Activated CD8-positive, alpha-beta memory T cell treated with anti-CD3 and anti-CD28 coated beads, Interleukin-2, amount 50 U/mL, for 48 hours (primary cell): Measurements from ENCODE around the gene CAMTA1.

Experiments used
- DNase-seq: peaks from one replicate; pipeline ENCODE4 v3.0.0-alpha.2; 2020

The CAMTA1 gene

DNA sequence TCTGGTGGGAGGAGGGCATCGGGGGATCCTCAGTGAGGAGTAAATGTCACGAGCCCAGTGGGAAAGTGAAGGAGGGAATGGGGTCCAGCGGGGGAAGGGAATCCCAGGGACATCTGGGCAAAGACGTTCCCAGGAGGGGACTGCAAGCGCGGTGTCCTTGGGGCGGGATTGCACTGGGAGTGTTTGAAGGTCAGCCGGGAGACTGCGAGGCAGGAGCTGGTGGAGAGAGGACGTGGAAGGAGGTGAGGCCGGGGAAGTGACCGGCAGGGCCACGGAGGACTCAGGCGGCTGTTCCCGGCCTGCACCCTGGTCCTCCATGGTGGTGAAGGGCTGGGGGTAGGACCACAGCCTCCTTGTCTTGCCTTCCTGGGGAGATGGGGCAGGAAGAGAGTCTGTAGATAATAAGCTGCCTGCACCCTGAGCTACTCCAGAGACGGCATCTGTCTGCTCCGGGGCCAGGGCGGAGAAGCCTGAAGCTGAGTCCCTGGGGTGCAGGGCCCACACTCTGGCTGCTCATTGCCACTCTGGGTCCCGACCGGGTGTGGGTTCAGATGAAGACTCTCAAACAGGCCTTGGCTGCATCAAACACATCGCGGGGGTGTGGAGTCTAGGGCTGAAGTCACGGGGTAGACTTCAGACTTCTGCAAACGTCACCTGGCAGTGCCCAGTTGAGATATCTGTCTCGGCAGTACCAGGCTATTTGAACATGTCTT is 264.8 kb downstream of the CAMTA1 start:
- DNase-seq: no peak

DNA sequence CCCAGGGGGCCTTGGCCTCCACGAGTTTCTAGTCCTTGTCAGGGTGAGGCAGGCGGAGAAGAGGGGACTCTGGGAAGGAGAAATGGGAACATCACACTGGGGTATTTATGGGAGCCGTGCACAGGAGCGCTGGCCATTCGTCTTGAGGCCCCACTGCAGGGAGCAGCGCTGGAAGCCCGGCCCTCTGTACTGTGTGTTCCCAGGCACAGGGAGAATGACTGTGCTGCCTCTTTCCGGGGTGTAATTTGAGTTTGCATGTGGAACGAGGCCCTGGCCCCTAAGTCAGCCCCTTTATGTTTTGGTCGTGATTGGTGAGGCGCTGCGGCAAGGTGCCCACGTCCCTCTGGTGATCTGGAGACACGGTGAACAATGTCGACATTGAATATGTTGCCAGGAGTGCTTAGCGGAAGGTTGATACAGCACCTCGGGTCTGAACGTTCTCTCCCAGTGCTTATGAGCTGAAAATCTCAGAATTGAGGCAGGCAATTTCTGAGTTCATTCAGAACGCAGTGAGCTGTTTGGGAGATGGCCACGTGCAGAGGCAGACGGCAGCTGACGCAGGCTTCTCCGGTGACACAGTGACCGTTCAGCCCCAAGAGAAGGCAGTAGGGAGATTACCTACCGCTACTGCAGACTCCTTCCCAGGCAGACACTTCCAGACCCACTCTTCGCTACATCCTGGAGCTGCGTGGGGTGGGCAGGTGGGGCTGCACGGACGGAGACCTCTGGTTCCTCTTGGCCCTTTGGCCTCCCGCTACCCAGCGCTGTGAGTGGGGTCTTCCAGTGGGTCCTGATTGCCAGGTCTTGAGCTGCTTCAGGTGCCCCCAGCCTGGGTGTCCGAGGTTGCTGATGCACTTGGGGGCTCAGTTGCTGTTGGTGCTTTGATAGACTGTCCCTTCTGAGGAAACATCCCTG is 265.8 kb downstream of the CAMTA1 start:
- no peak for DNase-seq

DNA sequence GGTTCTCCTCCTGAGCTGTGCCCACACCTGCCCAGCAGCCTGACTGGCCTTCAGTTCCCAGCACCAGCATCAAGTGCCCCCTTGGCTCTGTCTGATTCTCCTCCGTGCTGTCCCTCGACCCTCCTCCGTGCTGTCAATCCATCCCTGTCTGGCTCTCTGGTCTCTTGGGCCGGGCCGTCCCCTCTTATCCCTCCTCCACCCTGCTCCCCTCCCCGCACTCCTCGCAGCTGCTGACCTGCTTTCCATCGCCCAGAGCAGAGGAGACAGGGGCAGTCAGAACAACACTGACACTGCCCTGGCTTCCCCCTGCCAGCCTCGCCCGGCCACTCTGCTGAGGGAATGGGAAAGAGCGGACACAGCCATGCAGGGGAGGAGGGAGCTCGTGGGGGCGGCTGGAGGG is 267.4 kb downstream of the CAMTA1 start:
- DNase-seq: no peak

DNA sequence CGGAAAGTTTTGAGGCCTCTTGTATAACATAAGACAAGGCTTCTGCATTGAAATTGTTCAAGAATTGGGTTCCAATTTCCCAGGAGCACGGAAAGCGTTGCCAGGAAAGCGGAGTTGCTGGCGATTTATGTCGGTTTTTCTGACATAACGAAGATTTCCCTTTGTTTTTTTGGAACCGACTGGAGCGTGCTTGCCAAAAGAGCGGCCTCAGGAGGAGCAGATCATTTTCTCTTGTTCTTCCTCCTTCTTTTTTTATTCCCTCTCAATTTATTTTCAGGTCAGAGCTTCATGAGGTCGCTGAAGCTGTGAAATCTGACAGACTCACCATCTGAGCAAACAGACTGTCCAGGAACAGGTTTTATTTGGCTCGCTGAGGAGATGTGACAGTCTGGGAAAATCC is 275.5 kb downstream of the CAMTA1 start:
- no peak for DNase-seq

DNA sequence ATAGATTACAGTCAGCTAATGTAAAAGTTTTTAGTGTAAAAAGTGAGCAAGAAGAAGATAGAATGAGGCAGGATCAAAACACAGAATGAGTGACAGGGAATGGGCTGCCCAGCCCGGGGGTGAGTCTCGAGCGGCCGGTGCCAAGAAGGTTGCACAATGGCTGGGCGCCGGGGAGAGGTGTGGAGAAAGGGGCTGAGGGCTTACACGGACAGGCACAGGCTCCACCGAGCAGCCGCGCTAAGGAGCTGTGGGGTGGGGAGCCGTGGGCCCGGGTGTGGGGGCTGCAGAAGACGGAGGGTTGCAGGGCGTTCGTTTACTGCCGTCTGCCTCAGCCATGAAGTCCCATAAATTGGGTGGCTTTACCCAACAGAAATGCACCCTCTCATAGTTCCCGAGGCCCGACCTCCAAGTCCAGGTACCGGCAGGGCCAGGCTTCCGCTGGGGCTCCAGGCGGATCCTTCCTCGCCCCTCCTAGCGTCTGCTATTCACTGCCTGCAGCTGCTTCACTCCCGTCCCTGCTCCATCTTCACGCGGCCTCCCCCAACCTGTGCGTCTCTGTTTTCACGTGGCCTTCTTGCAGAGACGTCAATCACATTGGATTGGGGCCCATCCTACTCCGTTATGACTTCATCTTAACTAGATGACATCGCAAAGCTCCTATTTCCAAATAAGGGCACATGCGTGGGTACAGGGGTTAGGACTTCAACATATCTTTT is 277.2 kb downstream of the CAMTA1 start:
- no peak for DNase-seq

DNA sequence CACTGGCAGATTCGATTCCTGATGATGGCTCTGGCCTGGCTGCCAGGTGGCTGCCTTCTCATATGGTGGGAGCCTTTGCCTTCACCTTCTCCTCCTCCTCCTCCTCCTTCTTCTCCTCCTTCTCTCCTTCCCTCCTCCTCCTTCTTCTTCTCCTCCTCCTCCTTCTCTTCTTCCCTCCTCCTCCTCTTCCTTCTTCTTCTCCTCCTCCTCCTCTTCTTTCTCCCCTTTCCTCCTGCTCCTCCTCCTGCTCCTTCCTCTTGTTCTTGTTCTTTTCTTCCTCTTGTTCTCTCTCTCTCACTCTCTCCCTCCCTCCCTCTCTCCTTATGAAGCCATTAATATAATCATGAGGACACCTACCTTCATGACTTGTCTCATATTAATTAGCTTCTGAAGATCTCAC is 278.7 kb downstream of the CAMTA1 start:
- no peak for DNase-seq

DNA sequence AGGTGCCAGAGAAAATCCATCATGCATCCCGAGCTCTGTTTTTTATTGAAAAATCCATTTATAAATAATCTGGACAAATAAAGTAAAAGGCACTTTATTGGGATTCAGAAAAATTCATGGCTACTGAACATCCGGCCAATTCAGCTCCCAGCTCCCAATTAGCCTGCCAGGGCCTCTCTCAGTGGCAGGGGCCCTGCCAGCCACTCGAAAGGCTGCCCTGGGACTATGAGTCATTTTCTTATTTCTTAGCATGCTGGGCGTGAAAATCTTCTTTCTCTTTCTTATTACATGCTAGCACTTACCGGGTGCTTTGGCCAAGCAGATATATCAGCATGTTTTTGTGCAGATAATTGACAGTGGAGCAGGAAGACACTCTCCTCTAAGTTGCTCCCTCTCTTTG is 283.3 kb downstream of the CAMTA1 start:
- DNase-seq: no peak

DNA sequence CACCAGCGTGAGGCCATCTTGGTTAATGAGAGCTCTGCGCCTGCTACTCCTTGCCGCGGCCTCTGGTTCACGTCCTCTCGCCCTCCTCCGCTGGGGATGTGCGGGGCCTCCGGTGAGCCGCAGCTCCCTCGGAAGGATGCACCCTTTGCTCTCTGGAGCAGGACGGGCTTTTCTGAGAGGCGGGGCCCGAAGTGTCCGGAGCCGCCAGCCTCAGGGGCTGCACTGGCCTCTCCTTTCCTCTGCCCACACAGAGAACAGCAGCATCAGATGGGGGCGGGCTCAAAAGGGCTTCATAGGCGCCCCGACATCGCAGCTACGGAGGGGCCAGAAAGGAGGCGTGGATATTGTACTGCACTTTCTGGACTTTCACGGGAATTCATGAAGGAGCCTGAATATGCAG is 284.7 kb downstream of the CAMTA1 start:
- DNase-seq: no peak

DNA sequence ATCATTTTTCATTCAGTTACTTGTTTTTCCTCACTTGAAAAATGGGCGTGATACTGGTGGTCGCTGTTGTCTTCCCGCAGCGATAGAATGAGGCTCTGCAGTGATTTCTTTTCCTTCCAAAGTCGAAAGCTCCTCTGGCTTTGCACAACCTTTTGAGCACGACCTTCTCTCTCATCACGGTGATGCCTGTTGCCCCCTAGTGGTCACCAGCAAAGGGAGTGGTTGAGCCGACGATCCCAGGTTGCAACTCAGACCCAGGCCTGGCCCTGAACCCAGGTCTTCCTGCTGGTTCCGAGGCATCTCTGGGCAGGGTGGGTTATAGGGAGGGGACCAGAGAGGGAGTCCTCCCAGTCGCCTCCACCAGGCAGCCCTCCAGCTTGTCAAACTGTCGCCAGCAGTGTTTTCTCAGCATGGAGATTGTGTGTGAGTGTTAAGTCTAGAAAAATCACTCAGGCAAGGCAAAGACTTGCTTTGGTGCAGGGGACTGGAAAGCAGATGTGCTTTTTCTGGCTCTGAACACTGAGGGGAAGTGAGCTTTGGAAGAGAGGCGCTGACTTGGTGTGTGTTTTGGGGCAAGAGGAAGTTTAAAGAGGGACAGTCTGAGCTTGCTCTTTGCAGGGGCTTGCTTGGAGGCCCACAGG is 285.3 kb downstream of the CAMTA1 start:
- peak; percentile 71 for DNase-seq

DNA sequence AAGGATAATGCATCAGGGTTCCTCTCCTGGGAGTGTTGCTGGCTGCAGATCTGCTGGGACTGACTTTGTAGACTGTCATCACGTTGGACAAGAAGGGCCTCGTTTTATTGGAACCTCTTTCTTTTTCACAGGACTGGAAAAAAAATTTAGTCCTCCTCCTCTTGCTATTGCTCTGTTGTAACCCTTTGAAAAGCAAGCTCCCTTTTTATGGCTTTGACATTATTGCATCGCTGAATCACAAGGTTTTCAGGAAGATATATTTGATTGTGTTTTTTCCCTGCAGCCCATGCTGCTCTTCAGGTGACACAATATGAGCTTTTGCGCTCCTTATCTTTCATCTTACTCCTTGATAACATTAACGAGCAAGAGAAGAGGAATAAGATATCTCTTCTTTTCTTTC is 290.9 kb downstream of the CAMTA1 start:
- DNase-seq: no peak

DNA sequence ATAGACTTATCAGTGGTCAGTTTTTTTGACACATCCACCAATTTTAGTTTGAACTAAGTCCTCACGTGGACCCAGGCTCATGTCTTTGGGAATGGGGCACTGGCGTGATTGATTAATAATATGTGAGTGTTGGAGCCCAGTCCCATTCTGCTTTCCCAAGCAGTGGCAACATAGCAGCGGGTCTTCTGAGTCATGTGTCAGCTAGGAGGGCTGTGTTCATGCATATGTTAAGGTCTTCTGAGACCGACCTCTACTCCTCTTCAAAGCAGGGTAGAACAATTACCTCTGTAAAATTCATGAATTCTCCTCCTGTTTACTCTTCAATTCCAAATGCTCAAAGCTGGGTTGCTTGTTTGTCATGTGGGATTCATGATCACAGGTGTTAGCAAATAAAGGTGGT is 291.3 kb downstream of the CAMTA1 start:
- DNase-seq: no peak

DNA sequence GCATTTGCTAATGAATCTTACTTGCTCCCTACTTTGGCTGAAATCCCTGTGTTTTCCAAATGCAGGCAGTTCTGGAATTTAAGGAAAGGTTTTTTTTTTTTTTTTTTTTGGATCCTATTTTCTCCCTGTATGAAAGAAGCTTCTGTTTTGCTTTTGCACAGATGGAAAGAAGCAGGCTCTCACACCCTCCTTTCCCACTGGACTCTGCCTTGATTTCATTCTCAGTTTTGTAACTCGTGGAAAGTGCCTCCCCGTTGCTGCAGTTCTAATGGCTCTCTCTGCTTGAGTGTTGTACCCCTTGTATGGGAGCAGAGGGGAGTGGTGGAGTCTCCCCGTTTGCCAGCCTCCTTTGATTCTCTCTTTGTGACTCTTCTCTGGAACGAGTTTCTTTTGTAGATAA is 291.9 kb downstream of the CAMTA1 start:
- no peak for DNase-seq

DNA sequence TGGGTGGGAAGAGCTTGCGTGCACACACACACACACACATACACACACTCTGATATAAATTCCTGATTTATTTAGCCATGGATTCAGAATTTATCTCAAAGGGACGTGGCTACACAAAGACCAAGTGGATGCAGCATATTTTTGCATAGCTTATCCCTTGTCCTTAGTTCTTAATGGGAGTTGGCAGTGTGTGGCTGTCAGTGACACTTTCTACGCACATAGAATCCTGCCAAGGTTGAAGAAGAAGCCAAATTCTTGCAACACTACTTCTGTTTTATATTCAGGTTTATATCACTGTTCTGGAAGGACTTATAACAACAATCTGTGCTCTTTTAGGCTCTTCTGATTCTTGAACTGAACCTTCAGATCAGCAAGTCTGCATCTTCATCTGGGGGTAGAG is 292.7 kb downstream of the CAMTA1 start:
- no peak for DNase-seq

DNA sequence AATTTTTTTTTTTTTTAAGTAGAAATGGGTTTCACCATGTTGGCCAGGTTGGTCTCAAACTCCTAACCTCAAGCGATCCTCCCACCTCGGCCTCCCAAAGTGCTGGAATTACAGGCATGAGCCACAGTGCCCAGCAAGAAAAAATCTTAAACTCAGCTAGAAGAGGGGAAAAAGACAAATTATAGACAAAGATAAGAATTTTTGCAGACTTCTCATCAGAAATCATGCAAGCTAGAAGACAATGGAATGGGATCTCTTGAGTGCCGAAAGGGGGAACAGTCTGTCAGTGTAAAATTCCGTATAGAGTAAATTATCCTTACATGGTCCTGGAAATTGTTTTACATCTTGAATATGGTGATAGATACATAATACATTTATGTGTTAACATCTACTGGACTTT is 294.4 kb downstream of the CAMTA1 start:
- DNase-seq: no peak

DNA sequence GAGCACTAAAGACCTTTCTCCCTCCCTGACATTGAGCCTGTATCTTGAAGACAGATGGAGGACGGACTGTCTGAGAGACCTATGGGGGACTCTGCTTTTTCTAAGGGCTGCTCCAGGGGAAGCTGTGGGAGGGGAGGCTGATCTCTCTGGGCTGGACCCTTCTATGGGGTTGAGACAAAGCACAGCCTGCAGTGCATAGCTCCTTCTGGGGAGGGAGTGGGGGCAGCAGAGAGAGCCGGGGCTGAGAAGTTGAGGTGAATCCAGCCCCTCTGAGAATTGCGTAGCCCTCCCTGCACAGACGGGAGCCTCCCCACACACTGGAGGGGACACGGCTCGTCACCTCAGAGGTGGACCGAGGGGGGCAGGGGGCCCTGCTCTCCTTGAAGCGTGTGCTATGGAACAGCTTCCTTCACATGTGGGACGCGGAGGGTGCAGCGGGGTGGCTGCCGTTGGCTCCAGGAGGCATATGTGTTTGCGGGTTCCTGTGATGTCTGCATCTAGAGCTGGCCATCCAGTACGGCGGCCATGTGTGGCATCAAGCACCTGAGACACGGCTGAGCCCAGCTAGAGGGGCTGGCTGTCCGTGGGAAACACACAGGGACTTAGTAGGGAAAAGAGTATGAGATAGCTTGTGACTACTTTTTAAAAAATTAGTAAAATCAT is 299.1 kb downstream of the CAMTA1 start:
- no peak for DNase-seq

DNA sequence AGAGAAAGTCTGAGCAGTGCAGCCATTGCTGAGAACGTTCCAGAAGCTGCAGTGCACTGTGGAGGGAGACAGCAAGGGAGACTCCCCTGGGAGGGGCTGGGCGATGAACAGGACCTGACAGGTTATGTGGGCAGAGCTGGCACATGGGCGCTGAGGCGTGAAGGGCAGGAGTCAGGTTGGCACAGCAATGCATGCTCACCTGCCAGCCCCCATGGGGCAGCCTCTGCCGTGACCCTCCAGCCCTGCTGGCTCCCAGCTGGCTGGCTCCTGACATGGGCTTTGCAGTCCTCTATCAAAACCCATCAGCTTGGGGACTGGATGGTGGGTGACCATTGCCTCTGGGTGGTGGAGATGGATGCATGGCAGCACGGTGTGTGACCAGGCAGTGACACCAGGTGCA is 300.3 kb downstream of the CAMTA1 start:
- no peak for DNase-seq

DNA sequence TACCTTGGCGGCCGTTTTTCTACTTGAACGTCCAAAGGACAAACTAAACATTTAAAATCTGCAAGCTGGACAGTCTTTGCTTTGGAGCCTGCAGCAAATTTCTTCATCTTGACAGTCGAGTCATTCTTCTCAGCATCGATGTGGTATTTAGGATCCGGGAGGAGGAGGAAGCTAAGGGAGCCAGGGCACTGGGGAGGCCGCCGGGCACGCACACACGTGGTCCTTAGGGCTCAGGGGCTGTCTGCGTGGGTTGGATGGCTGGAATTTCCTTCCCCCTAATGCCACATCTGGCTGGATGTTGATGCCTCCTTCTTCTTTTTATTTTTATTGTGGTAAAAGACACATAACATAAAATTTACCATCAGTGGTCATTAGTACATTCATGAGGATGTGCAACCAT is 300.9 kb downstream of the CAMTA1 start:
- no peak for DNase-seq

DNA sequence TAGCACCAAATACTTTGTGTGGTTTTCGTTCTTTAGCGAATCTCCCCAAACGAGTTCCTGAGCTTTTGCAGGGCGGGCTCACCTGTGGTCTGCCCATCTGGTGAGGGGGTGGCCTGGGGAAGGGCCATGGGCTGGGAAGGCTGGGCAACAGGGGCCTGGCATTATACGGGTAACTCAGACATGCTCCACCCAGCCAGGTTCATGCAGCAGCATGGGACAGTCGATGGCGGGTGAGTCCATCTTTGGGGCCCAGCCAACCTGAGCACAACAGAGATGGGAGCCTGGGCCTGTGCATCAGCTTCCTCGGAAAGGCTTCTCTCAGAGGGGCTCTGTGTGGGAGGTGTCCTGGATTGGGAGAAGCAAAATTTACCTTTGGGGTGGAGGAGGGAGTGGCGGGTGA is 302.6 kb downstream of the CAMTA1 start:
- DNase-seq: no peak

DNA sequence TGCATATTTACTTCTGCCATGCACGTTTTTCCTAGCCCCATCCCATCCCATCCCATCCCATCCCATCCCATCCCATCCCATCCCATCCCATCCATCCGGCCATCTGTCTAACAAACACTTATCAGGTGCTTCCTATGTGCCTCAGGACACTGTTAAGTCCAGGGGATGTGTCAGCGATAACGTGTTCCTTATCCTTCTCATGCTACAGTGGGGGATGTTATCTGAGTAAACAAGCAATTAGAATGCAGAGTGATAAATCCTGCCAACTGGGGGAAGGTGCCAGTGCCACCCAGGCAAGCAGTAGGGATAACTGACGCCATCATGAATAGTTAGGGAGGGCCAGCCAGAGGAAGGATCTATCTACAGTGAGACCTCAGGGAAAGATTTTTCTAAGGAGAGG is 304.2 kb downstream of the CAMTA1 start:
- DNase-seq: no peak

DNA sequence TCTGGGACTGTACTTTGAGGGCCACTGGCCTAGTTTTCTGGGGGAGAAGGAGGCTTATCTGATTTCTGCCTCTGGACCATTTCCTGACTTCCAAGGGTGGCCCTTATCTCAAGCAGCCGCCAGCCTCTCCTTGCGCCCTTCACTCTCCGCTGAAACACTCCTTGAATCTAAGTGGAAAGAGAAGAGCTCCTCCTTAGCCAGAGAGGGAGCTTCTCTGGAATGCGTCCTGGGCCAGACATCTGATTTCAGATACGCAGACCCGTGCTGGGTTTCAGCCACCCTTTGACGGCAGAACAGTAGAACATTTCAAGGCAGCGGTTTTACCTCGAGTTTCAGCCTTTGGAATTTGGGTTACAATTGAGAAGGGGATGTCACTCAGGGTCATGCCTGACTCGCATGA is 308.0 kb downstream of the CAMTA1 start:
- DNase-seq: no peak

DNA sequence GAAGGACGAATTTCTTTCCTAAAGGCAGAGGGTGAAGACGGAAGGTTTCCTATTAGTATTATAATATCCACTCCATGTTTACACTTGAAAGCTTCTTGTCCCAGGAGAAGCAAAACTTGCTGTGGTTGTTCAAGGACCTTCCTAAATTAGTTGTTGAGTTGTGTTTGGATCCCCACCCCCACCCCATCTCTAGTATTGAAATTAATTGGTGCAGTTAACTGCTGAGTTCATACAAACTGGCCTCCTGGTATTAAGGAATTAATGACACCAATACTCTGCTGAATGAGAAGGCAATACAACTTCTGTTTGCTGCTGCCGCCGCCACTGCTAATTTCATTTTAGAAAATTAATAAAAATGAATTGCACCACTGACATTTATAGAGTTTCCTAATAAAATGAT is 308.8 kb downstream of the CAMTA1 start:
- DNase-seq: no peak

DNA sequence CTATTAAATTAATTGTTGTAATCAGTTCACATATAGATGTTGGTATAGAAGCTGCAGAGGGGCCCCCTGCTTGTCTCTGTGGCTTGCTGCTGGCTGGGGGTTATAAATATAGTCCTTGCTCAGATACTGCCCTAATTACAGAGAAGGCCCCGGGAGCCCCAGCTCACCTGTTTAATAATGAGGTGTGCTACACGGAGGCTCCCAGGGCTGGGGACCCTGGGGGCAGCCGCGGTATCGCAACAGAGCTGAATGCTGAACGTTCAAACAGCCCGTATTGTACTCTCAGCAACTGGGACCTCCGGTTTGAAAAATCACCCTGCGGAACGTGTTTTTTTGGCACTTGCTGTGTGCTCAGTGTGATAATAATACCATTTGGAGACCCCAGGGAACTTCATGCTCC is 309.3 kb downstream of the CAMTA1 start:
- DNase-seq: no peak
